Erythroblast (primary cell): ENCODE measurements around the gene MGRN1.

Experiments
- GATA1 ChIP-seq: IDR thresholded peaks from 2 replicates; pipeline ENCODE4 v1.6.1; 2011; ENCODE audit warnings: low read depth, mild to moderate bottlenecking, control low read depth, low read length, moderate library complexity
- POLR2A ChIP-seq: IDR thresholded peaks from 2 replicates; pipeline ENCODE4 v1.6.1; 2011; ENCODE audit warnings: mild to moderate bottlenecking, low read length

DNA sequence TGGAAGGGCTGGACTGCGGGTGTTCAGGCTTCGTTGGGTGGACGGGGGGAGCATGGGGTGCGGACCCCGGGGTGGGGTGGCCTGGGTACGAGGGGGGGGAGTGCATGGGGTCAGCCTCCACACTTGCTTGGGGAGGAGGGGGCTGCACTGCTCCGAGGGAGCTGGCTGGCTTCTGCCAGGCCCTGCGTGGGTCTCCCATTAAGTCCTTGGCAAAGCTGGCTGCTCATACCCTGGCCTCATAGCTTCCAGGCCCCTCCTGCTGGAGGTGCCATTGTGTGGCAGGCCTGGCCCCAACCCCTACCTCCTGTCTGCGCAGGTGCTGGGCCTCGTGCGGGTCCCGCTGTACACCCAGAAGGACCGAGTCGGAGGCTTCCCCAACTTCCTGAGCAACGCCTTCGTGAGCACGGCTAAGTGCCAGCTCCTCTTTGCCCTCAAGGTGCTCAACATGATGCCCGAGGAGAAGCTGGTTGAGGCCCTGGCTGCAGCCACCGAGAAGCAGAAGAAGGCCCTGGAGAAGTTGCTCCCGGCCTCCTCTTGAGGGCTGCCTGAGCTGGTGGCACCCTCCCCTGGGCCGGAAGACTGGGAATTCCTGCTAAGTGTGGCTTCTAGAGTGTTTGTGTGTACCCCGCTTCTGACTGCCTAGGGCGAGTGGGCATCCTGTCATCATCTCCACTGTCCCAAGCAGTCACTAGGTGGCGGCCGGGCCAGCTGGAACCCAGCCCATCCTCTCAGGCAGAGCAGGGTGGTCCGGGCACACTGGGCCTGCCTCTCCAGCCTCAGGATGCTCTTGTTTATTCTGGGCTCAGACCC is 70.2 kb downstream of the MGRN1 start:
- TF ChIP-seq POLR2A (no peak), GATA1 (no peak)
